Measurements from ENCODE around the gene KCNAB1. TPM values are rescaled to one million over a fixed set of nuclear protein-coding genes. Genes with fewer than 3 reads are reported as not detected.

Gene KCNAB1
- total and polyA plus RNA-seq, 2 of the 8 experiments (the other 6 are each of a cell fraction or from before 2014, with no cell fraction given): 0.51 to 2.3 TPM

DNA sequence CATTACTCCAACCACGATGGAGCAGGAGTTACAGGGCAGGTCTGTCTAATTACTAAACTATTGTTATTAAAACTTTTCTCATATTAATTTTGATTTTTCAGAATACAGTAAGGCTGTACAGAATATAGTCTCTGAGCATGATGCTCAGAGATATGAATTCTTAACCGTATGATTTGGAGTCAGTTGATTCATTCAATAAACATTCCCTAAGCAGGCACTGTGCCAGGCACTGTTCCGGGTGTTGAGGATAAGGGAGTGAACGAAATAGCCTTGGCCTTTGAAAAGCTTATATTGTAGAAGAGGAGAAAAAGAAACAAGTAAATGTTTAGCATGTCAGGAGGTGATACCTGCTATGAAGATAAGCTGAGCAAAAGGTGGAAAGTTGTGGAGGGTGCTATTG is 187.3 kb downstream of the KCNAB1 start (continued):
- no peak for TF ChIP-seq CHD7 (IDR thresholded peaks at IDR 0.05; ENCODE audit: insufficient replicate concordance, low read length)
- no peak for TF ChIP-seq CBX8 (IDR thresholded peaks at IDR 0.05; ENCODE audit: borderline replicate concordance, low read depth, low read length)
- TF ChIP-seq POLR2A (IDR thresholded peaks at IDR 0.05; ENCODE audit: control extremely low read depth in 1 of 2, low read depth in 2 of 2, low read length in 2 of 2): no peak
- TF ChIP-seq SIX5 (IDR thresholded peaks at IDR 0.05; ENCODE audit: low read depth, low read length): no peak
- no peak for TF ChIP-seq JUN (IDR thresholded peaks at IDR 0.05; ENCODE audit: low read depth, low read length)

Data from H1 (cell line).